ENCODE results near the gene FCF1. TPM values are rescaled to one million over a fixed set of nuclear protein-coding genes. Genes with fewer than 3 reads are reported as not detected.

FCF1 gene
- total RNA-seq, 1 donor from 2014 or later = 36.6 TPM

- no peak for DNase-seq (ENCODE audit: low spot score)
- intact Hi-C loops (cut with DNase I) = no loop called here
These were observed 15.4 kb upstream of the FCF1 start for GRCh38 chr14:74697543-74697942.

DNA sequence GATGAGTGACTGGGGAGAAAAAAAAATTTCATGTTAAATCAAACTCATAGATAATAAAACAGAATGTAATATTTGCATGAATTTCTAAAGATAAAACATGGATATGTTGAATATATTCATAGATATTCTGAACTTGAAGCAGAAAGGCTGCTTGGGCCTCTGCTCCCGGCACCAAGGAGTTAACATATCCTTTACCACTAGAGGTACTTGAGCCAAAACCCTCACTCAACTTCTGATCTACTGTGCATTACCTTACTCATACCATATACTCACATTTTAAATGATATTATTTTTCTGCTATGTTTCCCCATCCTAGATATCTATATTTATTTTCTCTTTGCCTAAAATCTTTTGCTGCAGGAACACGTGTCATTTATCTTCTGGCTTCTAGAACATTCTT, 15.0 kb upstream of the FCF1 start:
- intact Hi-C loops (cut with DNase I) = no loop called here
- DNase-seq (ENCODE audit: low spot score) = no peak

GRCh38 chr14:74698465-74698864, 14.5 kb upstream of the FCF1 start:
- intact Hi-C loops (cut with DNase I) = no loop called here
- DNase-seq (ENCODE audit: low spot score) = no peak

DNA sequence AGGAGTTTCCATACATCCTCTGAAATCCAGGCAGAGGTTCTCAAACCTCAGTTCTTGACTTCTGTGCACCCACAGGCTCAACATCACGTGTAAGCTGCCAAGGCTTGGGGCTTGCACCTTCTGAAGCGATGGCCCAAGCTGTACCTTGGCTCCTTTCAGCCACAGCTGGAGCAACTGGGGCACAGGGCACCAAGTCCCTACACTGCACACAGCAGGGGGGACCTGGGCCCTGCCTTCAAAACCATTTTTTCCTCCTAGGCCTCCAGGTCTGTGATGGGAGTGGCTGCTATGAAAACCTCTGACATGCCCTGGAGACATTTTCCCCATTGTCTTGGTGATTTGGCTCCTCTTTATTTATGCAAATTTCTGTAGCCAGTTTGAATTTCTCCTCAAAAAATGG, 10.7 kb upstream of the FCF1 start:
- DNase-seq (ENCODE audit: low spot score) = no peak
- intact Hi-C loops (cut with DNase I) = no loop called here

DNA sequence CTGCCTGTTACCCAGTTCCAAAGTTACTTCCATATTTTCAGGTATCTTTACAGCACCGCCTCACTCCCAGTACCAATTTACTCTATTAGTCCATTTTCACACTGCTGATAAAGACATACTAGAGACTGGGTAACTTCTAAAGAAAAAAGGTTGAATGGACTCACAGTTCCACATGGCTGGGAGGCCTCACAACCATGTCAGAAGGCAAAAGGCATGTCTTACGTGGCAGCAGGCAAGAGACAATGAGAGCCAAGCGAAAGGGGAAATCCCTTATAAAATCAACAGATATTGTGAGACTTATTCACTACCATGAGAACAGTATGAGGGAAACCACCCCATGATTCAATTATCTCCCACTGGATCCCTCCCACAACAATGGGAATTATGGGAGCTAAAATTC, 9.9 kb upstream of the FCF1 start:
- no peak for DNase-seq (ENCODE audit: low spot score)
- intact Hi-C loops (cut with DNase I) = no loop called here

- no peak for DNase-seq (ENCODE audit: low spot score)
- intact Hi-C loops (cut with DNase I) = no loop called here
These were observed 8.3 kb upstream of the FCF1 start for GRCh38 chr14:74704656-74705055.

DNA sequence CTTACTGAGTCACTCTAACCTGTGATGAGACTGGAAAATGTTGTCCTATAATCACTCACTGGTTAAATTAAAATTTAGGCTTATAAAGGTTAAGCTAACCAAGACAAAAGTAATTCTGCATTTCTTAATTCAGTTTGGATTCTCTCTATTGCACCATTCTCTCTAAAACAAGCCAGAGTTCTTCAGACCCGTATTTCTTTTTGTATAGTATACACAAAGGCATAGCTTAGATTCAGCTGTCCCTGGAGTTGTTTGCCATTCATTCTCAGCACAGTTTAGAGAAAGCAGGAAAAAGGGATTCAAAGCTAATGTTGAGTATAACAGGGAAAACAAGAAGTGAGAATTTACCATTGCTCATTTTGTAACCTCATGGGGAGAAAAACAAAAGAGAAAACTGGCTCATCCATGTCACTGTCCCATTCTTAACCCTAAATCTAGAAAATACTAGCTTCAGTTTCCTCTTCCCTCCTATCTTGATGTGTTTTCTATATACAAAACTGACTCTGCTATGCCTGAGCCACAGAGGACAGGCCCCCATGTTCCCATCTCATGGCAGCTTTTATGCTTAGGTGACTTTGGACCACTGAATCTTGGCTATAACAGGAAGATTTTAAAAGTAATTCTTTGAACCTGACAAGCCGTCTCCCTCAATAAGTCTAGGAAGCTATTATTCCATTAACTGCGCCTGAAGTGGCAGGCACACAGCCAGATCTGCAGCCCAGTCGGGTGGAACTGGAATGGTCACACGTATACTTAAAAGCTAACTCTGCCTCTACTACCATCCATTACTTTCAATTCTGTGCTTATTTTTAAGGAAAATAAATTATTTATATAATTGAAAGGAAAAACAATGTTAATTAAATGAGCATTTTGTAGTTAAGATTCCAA, 7.1 kb upstream of the FCF1 start:
- no peak for DNase-seq (ENCODE audit: low spot score)
- intact Hi-C loops (cut with DNase I) = no loop called here

DNA sequence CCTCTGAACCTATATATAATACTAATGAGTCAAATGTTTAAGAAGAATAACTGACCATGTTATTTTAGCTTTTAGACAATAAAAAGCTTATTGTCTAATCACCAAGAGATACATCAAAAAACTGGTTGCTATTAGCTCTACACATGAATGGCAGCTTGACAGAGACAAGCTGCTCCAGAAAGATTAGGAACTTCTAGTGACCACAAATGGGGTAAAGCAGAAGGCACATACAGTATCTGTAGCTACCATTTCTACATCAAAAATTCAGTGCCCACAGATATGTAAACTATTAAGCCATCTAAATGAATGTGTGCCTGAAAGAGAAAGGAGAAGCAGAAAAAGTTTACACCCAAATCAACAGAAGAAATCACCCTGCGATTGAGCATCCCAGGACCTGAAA, 2.5 kb upstream of the FCF1 start:
- no peak for DNase-seq (ENCODE audit: low spot score)
- intact Hi-C loops (cut with DNase I) = loop anchor here (5.0 kb wide), 1 partner anchor 98 kb away; the partner anchor contains the start of gene LTBP2

- intact Hi-C loops (cut with DNase I) = loop anchor here (2.0 to 5.0 kb wide), 2 partner anchors 51 to 99 kb away; partner anchors contain the start of genes LTBP2 and YLPM1
- DNase-seq (ENCODE audit: low spot score) = no peak
These were observed 1.3 kb upstream of the FCF1 start for GRCh38 chr14:74711651-74712050.

DNA sequence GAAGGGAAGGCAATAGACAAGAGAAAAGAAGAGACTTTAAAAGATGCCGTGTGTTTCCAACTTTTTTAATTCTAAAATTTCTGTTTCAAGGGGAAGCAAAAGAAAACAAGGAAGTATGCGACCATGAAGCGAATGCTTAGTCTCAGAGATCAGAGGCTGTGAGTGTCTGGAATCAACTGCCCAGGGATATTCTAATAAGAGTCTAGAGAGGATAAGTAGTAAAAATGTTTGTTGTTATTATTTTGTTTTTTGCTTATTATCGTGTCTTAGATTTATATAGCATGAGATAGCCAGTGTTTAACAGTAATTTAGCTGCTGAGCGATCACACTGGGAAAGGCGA, 421 bp downstream of the FCF1 start:
- intact Hi-C loops (cut with DNase I) = loop anchor here (2.0 to 5.0 kb wide), 2 partner anchors 49 to 101 kb away; partner anchors contain the start of genes LTBP2 and YLPM1
- DNase-seq (ENCODE audit: low spot score) = no peak

DNA sequence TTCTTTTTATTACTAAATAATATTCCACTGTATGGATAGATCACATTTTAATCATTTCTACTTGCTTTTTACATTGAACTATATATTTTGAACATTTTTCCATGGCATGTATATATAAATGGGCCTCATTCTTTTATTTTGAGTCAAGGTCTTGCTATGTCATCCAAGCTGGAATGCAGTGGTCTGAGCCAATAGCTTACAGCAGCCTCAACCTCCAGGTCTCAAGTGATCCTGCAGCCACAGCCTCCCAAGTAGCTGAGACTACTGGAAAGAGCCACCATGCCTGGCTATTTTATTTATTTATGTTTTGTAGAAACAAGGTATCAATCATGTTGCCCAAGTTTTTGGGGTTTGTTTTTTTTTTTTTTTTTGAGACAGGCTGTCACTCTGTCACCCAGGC, 7.6 kb downstream of the FCF1 start:
- no peak for DNase-seq (ENCODE audit: low spot score)
- intact Hi-C loops (cut with DNase I) = no loop called here

DNA sequence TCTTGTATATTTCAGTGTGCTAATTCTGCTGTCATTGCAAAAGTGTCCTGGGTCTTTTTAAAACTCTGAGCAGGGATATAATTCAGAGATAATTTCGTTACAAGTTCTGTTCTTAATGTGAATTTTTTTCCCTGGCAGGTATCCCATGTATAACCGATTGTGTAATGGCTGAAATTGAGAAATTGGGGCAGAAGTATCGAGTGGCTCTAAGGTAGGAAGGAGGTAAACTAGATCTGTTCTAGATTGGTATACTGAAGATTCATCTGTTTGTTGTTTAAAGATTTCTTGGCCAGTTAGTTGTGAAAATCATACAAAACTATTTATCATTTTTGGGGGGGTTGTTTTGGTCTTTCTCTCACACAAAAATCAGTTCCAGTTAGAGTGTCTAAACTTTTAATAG, 10.2 kb downstream of the FCF1 start:
- DNase-seq (ENCODE audit: low spot score) = no peak
- intact Hi-C loops (cut with DNase I) = no loop called here

GRCh38 chr14:74732387-74732786, 19.4 kb downstream of the FCF1 start:
- intact Hi-C loops (cut with DNase I) = no loop called here
- DNase-seq (ENCODE audit: low spot score) = no peak

- intact Hi-C loops (cut with DNase I) = no loop called here
- no peak for DNase-seq (ENCODE audit: low spot score)
These were observed 20.3 kb downstream of the FCF1 start for GRCh38 chr14:74733221-74733620.

DNA sequence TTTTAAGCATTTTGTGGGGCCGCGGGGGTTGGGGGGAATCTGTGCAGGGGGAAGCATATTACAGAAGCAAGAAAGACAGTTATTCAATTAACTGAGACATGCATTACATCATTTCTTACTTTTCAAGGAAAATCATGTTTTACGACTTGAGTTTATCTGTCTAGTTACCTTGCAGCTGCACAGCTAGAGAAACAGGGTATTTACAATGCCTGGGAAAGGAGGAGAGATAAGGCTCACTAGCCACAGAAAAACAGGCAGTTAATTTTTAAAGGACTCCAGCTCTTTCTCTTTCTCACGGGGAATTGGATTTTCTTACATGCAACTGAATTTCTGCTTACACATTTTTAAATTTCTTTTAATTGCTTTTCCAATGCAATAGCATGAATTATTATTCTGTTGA, 22.2 kb downstream of the FCF1 start:
- intact Hi-C loops (cut with DNase I) = no loop called here

GRCh38 chr14:74737753-74738325, 24.9 kb downstream of the FCF1 start:
- intact Hi-C loops (cut with DNase I) = no loop called here

More for the DNA sequence above, 22.2 kb downstream of the FCF1 start:
- DNase-seq (ENCODE audit: low spot score) = no peak

DNA sequence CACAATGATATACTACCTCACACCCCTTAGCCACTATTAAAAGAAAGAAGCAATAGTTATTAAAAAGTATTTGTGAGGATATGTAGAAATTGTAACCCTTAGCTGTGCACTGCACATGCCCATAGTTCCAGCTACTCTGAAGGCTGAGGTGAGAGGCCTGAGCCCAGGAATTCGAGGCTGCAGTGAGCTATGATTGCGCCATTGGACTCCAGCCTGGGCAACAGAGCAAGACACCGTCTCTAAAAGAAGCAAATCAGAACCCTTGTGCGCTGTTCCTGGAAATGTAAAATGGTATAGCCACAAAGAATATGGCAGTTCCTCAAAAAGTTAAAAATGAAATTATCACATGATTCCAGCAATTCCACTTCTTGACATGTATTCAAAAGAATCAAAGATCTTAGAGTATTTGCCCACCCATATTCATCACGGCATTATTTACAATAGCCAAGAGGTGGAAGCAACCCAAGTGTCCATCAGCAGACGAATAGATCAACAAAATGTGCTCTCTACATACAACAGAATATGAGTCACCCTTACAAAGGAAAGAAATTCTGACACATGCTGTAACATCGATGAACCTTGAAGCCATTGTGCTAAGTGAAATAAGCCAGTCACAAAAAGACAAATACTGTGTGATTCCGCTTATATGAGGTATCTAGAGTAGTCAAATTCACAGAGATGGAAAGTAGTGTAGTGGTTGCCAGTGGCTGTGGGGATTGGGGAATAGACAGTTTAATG, 26.5 kb downstream of the FCF1 start:
- intact Hi-C loops (cut with DNase I) = no loop called here
- DNase-seq (ENCODE audit: low spot score) = no peak

More at GRCh38 chr14:74737753-74738325, 24.9 kb downstream of the FCF1 start:
- no peak for DNase-seq (ENCODE audit: low spot score)

DNA sequence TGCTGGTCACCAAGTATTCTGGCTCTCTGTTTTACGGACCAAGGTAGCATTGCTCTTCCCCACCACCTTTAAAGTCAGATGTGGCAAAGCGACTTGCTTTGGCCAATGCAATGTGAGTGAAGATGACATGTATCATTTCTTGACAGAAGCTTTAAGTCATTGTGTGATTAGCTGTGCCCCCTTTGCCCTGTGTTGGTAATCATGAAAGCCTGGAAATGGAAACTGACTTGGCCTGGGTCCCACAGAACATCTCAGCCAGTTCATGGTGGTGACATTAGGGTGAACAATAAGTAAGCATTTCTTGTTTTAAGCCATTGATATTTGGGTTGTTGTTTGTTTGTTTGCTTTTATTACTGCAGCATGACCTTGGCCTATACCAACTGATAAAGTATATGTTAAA, 34.3 kb downstream of the FCF1 start:
- intact Hi-C loops (cut with DNase I) = no loop called here
- DNase-seq (ENCODE audit: low spot score) = no peak

- no peak for DNase-seq (ENCODE audit: low spot score)
- intact Hi-C loops (cut with DNase I) = no loop called here
These were observed 41.2 kb downstream of the FCF1 start for GRCh38 chr14:74754157-74754556.

DNA sequence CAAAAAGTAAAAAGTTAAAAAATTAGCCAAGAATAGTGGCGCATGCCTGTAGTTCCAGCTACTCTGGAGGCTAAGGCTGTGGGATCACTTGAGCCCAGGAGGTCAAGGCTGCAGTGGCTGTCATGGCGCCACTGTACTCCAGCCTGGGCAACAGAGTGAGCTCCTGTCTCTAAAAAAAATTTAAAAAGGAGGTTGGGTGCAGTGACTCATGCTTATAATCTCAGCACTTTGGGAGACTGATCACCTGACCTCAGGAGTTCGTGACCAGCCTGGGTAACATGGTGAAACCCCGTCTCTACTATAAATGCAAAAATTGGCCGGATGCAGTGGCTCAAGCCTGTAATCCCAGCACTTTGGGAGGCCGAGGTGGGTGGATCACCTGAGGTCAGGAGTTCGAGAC, 42.0 kb downstream of the FCF1 start:
- intact Hi-C loops (cut with DNase I) = no loop called here
- DNase-seq (ENCODE audit: low spot score) = no peak

GRCh38 chr14:74756326-74756725, 43.4 kb downstream of the FCF1 start:
- intact Hi-C loops (cut with DNase I) = no loop called here
- no peak for DNase-seq (ENCODE audit: low spot score)

Measured in cardiac septum (tissue), 1 donor.